Stimulated activated CD4-positive, alpha-beta T cell treated with anti-CD3 and anti-CD28 coated beads, Interleukin-2, amount 100 ng/mL, for 4 hours (primary cell): ENCODE results near the gene UTS2R.
"Not testable (repeated sequence)": the region's sequence is repeated elsewhere in the genome, so short reads cannot be mapped to it uniquely, and the experiment has no call there.

Source experiments
- DNase-seq: peaks from one replicate; pipeline ENCODE4 v3.0.0-alpha.2; 2020; ENCODE audit warnings: low read depth

Gene UTS2R

DNA sequence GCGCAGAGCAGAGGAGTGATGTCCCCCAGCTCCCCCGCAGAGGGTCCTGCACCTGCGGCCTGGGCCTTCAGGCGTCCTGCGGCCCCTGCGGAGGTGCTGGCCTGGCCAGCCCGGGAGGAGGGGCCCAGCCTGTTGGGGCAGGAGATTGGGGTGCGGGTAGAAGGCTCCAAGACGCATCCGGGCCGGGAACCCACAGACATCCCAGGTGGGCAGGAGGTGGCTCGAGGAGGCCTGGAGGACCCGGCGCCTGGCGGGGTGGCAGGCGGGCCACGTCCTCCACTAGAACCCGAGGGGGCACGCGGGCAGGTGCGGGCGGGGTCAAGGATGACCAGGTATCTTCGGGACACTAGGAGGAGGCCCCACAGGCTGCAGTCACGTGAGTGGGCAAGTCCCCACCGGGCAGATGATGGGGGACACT, 37.4 kb upstream of the UTS2R start:
- DNase-seq, result no peak

DNA sequence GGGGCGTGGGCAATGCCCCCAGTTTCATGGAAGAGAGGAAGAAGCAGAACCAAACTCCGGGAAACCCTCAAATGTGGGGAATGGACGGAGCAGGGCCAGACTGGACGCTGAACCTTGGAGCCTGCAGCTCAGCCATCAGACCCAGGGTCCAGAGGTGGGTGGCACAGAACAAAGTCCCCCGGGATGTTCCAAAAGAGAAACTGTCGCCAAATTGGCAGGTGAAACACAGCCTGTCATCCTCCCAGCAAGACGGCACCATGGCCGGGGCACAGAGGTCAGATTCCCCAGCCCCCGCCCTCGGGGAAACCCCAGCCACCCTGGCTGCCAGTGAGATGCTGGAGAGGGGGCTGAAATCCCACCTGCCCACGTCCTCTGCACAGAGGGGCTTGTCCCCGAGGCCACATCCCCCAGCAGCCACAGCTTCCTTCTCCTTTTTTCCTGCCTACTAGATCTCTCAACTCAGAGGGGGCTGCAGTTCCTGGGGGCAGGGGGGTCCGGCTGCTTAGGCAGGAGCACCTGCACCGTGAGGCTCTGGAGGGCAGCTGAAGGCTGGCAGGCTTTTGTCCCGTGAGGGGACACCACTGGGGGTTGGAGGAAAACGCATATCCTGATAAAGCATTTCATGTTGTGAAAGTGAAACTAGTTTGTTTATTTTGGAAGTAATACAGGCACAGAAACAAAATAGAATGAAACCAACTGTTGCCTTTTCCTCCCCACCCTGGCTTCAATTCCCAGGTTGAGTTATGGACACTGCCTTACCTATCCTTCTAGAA, 36.8 kb upstream of the UTS2R start:
- no peak for DNase-seq

GRCh38 chr17:82338858-82339633, 32.5 kb upstream of the UTS2R start:
- no peak for DNase-seq

DNA sequence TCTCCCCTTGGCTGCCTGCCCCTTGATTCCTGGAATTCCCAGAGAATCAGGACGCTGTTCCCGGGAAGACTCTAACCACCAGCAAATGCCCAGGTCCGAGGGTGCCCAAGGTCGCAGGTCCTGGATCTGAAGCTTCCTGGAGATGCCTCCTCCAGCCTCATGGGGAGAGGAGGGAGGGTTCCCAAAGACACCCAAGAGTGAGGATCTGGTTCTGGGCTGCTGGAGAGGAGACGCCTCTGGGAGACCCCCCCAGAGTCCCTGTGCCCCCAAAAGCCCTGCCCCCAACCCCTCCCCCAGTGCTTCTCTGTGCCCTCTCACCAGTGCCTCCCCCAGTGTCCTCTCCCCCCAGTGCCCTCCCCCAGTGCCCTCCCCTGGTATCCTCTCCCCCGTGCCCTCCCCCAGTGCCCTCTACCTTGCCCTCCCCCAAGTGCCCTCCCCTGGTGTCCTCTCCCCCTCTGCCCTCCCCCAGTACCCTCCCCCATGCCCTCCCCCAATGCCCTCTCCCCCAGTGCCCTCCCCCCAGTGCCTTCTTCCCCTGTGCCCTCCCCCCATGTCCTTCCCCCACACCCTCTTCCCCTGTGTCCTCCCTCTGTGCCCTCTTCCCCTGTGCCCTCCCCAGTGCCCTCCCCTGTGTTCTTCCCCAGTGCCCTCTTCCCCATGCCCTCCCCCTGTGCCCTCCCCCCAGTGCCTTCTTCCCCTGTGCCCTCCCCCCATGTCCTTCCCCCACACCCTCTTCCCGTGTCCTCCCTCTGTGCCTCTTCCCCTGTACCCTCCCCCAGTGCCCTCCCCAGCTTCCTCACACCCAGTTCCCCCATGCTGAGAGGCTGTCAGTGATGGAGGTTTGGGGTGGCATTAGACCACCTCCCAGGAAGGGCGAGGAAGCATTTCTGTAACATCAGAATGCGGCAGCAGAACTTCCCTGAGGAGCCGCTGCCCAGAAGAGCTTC, 31.7 kb upstream of the UTS2R start:
- DNase-seq, result no peak

DNA sequence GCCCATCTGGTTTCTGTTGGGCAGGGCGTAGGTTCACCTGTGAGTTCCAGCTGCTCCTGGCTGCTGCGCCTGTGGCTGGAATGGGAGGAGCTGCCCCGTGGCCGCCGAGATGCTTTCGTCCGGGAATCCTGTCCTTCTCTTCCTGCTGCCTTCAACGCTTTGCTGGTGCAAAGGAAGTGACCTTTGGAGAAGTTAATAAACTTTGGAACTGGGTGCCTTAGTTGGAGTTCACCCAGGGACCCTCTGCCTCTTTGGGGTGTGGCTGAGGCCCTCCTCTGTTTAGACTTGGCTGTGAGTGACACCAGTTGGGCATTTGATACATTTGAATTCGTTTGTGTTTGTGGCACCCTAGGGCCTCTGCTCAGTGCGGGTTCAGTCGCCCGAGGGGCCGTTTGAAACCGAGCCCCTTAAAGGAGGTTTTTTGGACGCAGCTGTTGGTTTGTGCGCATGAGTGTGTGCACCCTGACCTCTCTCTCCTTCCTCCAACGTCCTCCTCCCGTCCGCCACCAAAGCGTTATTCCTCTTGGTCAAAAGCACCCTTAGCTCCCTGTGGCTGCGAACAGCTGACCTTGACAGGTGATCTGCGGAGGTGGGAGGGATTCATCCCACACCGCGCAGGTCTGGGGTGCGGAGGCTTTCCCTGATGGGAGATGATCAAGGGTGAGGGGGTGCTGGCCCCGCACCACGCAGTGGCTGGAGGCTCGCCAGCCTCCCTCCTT, 29.0 kb upstream of the UTS2R start:
- no peak for DNase-seq

DNA sequence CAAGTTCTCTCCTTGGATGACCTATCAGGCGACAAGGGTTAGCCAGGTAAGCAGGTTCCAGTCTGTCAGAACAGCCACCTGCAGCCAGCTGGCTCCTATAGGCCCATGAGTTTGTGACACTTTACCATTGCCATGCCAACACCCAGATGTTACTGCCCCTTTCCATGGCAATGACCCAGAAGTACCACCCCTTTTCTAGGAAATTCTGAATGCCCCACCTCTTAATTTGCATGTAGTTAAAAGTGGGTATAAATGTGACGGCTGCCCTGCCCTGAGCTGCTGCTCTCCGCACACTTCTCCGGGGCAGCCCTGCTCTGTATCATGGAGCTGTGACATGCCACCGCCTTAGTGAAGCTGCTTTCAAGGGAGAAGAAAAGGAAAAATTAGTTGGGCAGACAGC, 28.0 kb upstream of the UTS2R start:
- no peak for DNase-seq

DNA sequence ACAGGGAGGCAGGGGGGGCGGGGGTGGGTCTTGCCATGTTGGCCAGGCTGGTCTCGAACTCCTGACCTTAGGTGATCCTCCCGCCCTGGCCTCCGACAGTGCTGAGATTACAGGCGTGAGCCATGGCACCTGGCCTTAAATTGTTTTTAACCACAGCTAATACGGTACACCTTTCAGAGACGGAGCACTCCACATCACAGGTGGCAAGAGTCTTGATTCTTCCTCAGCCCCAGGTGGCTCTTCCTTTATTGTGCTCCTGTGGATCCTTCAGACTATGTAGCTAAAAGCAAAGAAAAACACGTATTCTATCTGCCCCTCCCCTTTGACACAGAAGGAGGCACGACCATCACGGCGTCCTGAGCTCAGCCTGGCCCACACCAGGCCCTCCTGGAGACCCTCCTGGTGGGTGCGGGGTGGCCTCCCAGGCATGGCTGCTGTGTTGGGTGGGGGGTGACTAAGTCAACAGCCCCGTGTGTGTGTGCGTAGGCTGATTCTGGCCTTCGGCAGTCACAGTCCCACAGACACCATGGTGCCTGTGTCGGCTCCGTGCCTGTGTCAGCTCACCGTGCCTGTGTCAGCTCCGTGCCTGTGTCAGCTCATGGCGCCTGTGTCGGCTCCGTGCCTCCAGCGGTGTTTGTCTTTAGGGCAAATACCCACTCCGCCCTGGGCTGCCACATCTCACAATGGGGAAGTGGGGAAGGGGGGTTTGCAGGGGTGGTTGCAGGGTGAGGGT, 27.2 kb upstream of the UTS2R start:
- no peak for DNase-seq

DNA sequence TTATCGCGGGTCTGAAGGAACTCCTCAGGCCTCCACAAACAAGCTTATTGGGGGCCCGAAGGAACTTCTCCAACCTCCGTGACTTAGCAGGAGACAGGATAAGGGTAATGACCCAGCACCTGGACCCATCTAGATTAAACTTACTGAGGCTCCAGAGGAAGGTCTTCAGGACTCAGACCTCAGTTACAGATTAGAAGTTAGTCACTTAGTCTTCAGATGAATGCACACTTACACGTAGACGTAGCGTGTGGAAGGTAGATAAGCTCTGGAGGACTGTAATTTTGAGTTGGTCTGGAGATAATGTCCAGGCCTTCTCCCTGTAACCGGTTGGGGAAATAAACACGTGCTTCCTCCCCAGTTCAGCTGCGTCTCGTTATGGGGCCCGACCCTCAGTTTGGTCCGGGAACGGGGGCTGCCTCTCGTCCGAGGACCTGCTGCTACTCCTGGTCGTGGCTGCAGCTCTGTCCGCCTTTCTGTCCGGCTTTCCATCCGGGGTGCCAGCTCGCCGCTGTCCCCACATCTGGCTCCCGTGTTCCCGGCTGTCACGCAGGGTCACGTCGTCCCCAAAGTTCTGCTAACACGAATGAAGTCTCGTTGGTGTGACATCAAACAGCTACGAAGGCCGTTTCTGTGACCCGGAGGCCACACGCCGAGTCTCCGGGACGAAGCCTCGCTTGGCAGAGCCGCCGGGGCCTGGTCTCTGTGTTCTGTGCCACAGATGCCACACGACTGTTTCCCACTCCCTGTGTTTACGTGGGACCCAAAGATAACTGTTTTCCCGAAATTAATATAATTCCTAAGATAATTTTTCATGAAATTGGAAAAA, 26.2 kb upstream of the UTS2R start:
- DNase-seq, result no peak

DNA sequence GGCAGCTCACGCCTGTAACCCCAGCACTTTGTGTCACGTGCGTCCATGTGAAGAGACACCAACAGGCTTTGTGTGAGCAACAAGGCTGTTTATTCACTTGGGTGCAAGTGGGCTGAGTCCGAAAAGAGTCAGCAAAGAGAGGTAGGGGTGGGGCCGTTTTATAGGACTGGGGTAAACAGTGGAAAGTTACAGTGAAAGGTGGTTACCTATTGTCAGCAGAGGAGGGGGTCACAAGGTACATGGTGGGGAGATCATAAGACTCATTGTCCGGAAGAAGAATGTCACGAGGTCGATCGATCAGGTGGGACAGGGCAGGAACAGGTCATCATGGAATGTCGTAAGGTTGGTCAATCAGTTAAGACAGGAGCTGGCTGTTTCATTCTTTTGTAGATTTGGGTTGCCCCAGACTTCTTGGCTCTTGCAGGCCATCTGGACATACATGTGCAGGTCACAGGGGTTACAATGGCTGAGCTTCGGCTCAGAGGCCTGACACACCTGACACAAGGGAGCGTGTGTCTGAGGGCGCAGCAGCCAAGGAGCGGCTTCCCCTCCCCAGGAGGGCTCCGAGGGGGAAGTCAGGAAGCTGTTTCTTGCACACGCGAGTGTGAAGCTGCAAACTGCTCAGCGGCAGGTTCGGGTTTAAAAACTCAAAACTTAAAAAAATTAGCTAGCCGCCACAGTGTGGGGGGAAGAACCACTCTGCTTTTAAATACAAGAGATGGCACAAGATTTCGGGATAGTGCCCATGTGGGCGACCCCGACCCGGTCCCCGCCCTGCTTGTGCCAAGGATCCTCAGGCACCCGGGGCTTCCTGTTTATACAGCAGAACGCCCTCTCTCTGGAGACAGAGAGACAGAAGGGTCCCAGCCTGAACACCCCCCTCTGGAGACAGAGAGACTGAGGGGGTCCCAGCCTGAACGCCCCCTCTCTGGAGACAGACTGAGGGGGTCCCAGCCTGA, 24.9 kb upstream of the UTS2R start:
- DNase-seq, result no peak

DNA sequence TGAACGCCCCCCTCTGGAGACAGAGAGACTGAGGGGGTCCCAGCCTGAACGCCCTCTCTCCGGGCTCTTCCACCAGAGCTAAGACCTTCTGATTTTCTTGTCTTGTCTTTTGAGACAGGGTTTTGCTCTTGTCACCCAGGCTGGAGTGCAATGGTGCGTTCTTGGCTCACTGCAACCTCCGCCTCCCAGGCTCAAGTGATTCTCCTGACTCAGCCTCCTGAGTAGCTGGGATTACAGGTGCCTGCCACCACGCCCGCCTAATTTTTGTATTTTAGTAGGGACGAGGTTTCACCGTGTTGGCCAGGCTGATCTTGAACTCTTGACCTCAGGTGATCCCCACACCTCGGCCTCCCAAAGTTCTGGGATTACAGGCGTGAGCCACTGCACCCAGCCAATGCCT, 23.6 kb upstream of the UTS2R start:
- DNase-seq, result not testable (repeated sequence)

- no peak for DNase-seq
These were observed 23.1 kb upstream of the UTS2R start for GRCh38 chr17:82348434-82348833.

GRCh38 chr17:82348866-82349265, 22.7 kb upstream of the UTS2R start:
- DNase-seq, result no peak

DNA sequence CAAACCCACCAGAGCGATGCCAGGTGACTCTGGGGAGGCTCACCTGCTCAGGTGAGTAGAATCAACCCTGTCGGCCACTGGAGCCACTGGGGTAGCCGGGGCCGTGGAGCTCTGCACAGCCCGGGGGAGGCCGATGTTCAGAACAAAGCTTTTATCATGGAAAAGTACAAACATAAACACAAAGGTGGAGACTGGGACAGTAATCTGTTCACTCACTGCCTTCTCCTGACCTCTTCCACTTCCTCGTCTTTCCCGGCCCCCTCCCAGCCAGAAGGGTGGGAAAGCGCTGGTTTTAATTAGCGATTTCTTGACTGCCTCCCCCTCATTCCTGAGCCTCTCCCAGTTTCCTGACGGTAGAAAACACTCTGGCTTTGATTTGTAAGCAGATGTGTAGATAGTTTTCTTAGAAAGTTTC, 22.3 kb upstream of the UTS2R start:
- no peak for DNase-seq

DNA sequence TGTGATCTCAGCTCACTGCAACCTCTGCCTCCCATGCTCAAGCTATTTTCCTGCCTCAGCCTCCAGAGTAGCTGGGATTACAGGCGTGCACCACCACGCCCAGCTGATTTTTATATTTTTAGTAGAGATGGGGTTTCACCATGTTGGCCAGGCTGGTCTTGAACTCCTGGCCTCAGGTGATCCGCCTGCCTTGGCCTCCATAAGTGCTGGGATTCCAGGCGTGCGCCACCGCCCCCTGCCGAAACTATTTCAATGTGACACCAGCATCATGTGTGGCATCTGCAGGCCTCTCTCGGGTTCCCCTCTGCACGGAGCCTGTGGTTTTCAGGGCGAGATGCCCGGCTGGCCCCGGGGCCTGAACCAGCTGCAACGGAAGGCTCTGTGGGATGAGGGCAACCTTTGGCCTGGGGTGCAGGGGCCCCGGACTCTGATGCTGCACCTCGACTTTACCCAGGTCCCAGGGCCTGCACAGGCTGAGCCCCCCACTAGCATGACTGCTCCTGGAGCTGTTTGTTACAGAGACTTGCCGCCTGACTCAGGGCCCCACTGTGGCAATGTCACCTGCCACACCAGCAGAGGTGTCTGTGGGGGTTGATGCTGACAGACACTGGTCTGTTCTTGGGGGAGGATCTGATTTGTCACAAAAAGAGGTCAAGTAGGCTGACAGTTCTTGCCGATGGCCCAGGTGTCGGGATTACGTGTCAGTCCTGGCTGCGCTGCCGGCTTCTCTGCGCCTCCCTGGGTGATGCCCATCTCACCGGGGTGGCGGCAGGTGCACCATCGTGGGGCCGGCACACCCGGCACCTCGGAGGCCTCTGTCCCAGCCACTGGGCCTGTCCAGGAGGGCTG, 21.2 kb upstream of the UTS2R start:
- DNase-seq, result peak; percentile 19

DNA sequence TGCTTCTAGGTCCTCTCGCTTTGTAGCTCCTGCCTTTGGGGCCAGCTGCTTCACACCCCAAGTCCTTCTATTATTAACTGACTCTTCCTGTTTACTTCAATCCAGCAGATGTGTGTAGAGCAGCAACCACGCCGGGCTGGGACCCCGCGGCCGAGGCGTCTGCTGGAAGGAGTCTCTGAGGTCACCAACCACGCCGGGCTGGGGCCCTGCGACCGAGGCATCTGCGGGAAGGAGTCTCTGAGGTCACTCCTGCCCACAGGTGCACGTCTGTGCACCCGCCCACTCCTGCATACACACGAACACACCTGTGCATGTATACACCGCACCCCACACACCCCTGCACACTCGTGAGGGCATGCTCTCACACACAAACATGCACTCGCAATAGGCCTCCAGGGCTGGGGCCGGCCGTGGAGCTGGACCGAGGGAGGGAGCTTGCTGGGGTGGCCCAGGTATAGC, 20.3 kb upstream of the UTS2R start:
- DNase-seq, result no peak

GRCh38 chr17:82351713-82352488, 19.7 kb upstream of the UTS2R start:
- peak; percentile 72 for DNase-seq

DNA sequence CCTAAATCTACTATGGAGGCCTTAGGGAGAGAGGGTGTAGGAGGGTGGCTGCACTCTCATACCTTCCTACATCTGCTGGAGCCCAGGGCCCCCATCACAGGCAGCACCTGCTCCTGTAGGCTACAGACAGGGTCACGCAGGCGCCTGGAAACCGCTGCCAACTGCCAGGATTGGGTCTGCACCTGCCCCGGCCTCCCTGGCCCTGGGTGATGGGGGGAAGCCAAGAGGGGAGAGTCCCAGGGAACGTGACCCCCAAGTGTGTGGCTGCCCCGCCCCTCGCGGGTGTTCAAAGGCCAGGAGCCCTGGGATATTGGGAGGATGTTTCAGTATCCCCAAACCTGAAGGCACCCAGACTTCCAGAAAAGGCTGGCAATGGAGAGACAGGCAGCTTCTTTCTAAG, 18.1 kb upstream of the UTS2R start:
- DNase-seq, result no peak
